Measurements from ENCODE around the gene MZT2A. TPM values are rescaled to one million over a fixed set of nuclear protein-coding genes. Genes with fewer than 3 reads are reported as not detected.
"Not testable (repeated sequence)": the region's sequence is repeated elsewhere in the genome, so short reads cannot be mapped to it uniquely, and the experiment has no call there.

The MZT2A gene
- total RNA-seq, 1 donor from 2014 or later = 217 TPM

DNA sequence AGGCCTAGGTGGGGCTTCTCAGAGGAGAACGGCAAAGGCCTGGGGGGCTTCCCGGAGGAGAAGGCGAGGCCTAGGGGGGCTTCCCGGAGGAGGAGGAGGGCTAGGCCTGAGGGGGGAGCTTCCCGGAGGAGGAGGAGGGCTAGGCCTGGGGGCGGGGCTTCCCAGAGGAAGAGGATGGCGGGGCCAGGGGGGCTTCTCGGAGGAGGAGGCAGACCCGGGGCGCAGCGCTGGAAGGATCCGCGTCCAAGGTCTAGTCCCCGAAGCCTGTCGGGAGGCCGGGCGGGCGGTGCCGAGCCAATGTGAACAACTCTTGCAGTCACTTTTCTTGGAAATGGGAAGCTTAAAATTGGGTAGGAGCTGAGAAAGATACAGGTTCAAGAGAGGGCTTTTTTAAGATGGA, 46.3 kb downstream of the MZT2A start:
- H3K27me3 ChIP-seq (ENCODE audit: low read depth) = no peaks in the 10 kb centered on the region
- intact Hi-C loops (cut with micrococcal nuclease) = no loop called here
- H3K27ac ChIP-seq (replicated peaks) = no peak overlapping the region
- TF ChIP-seq, protein P1, sequence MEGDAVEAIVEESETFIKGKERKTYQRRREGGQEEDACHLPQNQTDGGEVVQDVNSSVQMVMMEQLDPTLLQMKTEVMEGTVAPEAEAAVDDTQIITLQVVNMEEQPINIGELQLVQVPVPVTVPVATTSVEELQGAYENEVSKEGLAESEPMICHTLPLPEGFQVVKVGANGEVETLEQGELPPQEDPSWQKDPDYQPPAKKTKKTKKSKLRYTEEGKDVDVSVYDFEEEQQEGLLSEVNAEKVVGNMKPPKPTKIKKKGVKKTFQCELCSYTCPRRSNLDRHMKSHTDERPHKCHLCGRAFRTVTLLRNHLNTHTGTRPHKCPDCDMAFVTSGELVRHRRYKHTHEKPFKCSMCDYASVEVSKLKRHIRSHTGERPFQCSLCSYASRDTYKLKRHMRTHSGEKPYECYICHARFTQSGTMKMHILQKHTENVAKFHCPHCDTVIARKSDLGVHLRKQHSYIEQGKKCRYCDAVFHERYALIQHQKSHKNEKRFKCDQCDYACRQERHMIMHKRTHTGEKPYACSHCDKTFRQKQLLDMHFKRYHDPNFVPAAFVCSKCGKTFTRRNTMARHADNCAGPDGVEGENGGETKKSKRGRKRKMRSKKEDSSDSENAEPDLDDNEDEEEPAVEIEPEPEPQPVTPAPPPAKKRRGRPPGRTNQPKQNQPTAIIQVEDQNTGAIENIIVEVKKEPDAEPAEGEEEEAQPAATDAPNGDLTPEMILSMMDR (IDR thresholded peaks at IDR 0.05; ENCODE audit: borderline replicate concordance) = no peak
- no peak for DNase-seq
- H3K4me1 ChIP-seq = no peaks in the 10 kb centered on the region
- no peaks in the 10 kb centered on the region for H3K9me3 ChIP-seq (replicated peaks)
- no peaks in the 10 kb centered on the region for H3K36me3 ChIP-seq
- H3K4me3 ChIP-seq = no peak overlapping the region

DNA sequence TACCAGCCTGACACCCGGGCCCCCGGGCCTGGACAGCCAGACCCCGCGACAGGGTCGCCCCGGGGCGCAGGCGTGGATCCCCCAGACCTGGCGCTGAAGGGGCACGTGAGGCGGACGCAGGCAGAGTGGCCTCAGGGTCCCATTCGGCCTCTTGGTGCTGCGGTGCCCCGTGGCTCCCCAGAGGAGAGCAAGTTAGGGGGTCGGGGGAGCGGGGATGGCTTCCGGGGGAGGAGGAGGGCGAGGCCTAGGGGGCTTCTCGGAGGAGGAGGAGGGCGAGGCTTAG, 46.7 kb downstream of the MZT2A start:
- H3K27ac ChIP-seq (replicated peaks); H3K4me3 ChIP-seq; H3K27me3 ChIP-seq (ENCODE audit: low read depth); H3K9me3 ChIP-seq (replicated peaks); H3K36me3 ChIP-seq; H3K4me1 ChIP-seq; intact Hi-C loops (cut with micrococcal nuclease); DNase-seq: not testable (repeated sequence)

DNA sequence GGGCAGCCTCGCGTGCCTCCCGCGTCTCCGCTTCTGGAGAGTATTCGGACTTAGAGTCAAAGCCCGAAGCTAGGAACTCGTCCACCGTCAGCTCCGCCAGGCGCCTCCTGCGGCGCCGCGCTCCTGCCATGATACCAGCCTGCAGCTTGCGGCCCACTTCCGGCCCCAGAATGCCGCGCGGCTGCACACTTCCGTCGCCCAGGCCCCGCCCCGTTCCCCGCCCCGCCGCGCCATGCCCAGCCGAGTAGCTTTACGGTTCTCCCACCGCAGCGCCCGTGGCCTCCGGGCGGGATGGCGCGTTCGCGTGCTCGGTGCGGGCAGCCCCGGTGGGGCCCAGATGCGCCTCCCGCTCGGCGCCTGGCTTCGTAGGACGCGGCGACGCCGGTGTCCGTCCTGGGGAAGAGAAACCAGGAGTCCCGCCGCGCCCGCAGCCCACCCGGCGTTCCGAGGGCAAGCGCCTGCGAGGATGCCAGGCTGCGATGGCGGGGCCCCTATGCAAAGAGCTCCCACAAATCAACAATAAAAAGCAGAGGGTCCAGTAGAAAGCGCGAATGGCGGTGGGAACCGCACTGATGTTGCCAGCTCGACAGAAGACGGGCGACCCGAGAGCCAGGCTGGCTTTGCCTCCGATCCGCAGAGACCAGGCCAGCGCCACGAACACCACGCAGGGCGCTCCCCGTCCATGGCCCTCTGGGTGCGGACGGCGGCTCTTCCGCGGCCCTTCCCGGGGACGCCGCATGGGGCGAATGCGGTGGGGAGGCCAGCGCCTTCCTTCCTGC, 47.3 kb downstream of the MZT2A start:
- H3K36me3 ChIP-seq; H3K27me3 ChIP-seq (ENCODE audit: low read depth); DNase-seq; H3K27ac ChIP-seq (replicated peaks); H3K4me3 ChIP-seq; H3K9me3 ChIP-seq (replicated peaks); intact Hi-C loops (cut with micrococcal nuclease); H3K4me1 ChIP-seq: not testable (repeated sequence)

GRCh38 chr2:131440742-131441468, 51.3 kb downstream of the MZT2A start:
- H3K36me3 ChIP-seq; H3K9me3 ChIP-seq (replicated peaks); H3K27me3 ChIP-seq (ENCODE audit: low read depth); H3K4me1 ChIP-seq; H3K27ac ChIP-seq (replicated peaks); DNase-seq; intact Hi-C loops (cut with micrococcal nuclease); H3K4me3 ChIP-seq: not testable (repeated sequence)

Small RNA genes within 50 kb of the gene (microRNA-seq; reads per million reads assigned to microRNA genes)
- not detected for gene MIR4784

Other genes starting within 250 kb of the MZT2A start
- gene RAB6D, start 128.2 kb downstream of the MZT2A start, total RNA-seq = not detected
- gene TUBA3D, start 16.3 kb downstream of the MZT2A start, total RNA-seq = 86.3 TPM
- gene CCDC74A, start 35.5 kb upstream of the MZT2A start, total RNA-seq = 1.1 TPM